Type B pancreatic cell (in vitro differentiated cells): ENCODE data around the gene TRIO. TPM values are rescaled to one million over a fixed set of nuclear protein-coding genes. Genes with fewer than 3 reads are reported as not detected.

Experiments
- DNase-seq: peaks from one replicate; pipeline ENCODE4 v3.0.0; 2021; ENCODE audit warnings: mixed read lengths; ENCODE audit not compliant: unreplicated experiment; ENCODE audit errors: extremely low spot score
- H3K27ac Mint-ChIP-seq: 2 replicates; pipeline ENCODE4 v1.8.0; 2021; ENCODE audit warnings: mild to moderate bottlenecking, mixed read lengths
- H3K27me3 Mint-ChIP-seq: 2 replicates; pipeline ENCODE4 v1.8.0; 2021; ENCODE audit warnings: mixed read lengths
- H3K36me3 Mint-ChIP-seq: 2 replicates; pipeline ENCODE4 v1.8.0; 2021; ENCODE audit warnings: mixed read lengths
- H3K4me1 Mint-ChIP-seq: one replicate; pipeline ENCODE4 v1.8.0; 2021; ENCODE audit warnings: mixed read lengths; ENCODE audit not compliant: unreplicated experiment
- H3K4me3 Mint-ChIP-seq: 2 replicates; pipeline ENCODE4 v1.8.0; 2021; ENCODE audit warnings: mild to moderate bottlenecking, mixed read lengths
- H3K9me3 Mint-ChIP-seq: 2 replicates; pipeline ENCODE4 v1.8.0; 2021; ENCODE audit warnings: mixed read lengths
- total RNA-seq: library from RNA; stranded (reverse); gene quantifications from 2 replicates; pipeline ENCODE4 v1.2.1, GENCODE V29; 2021; ENCODE audit warnings: low replicate concordance
- TF ChIP-seq, protein P1 (sequence below): fragments of 200-600 bp; sonication (generic); conservative IDR thresholded peaks from 2 replicates; pipeline ENCODE4 v1.5.0; 2021; ENCODE audit warnings: antibody characterized with exemption, mild to moderate bottlenecking

Gene TRIO
- total RNA-seq, 1 donor from 2014 or later = 145 TPM

DNA sequence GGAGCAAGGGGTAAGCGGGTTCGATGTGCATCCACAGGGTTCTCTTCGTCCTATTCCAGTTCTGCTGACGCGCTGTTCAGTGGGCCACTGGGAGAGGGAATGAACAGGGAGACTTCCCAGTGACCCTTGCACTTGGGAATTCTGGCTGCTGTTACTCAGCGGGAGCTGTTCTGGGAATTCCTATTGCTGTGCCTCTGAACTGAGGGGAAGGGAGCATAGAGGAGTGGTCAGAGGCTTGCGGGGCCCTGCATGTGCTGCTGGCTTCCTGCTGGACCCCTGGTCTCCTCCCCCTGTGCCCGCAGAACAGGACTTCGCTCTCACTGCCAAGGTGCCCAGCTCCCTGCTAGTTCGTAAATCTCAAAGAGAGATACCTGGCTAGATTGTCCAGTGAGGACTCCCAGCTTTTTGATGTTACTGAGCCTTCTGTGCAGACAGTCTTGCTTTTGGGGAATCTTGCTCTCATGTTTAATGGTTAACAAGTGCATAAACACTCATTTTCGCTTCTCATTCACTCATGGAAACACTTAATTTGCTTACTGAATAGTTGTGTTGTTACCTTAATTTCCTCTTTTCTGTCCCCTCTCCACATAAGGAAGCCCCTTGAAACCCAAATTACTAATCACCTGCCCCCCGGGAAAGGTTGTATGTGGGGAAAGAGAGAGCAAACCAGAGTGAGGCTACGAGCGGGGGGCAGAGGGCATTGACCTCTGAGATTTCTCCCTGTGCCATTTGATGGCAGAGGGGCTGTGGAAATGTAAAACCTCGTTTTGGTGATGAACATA is 5.9 kb downstream of the TRIO start:
- no peaks in the 10 kb centered on the region for H3K27me3 Mint-ChIP-seq
- H3K4me1 Mint-ChIP-seq = peaks cover 77% of the 10 kb centered on the region
- H3K9me3 Mint-ChIP-seq = no peaks in the 10 kb centered on the region
- TF ChIP-seq, protein P1, sequence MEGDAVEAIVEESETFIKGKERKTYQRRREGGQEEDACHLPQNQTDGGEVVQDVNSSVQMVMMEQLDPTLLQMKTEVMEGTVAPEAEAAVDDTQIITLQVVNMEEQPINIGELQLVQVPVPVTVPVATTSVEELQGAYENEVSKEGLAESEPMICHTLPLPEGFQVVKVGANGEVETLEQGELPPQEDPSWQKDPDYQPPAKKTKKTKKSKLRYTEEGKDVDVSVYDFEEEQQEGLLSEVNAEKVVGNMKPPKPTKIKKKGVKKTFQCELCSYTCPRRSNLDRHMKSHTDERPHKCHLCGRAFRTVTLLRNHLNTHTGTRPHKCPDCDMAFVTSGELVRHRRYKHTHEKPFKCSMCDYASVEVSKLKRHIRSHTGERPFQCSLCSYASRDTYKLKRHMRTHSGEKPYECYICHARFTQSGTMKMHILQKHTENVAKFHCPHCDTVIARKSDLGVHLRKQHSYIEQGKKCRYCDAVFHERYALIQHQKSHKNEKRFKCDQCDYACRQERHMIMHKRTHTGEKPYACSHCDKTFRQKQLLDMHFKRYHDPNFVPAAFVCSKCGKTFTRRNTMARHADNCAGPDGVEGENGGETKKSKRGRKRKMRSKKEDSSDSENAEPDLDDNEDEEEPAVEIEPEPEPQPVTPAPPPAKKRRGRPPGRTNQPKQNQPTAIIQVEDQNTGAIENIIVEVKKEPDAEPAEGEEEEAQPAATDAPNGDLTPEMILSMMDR = no peak
- no peak for DNase-seq
- no peaks in the 10 kb centered on the region for H3K36me3 Mint-ChIP-seq
- H3K4me3 Mint-ChIP-seq = peak overlapping the region; percentile 40
- peak overlapping the region; percentile 12 for H3K27ac Mint-ChIP-seq

GRCh38 chr5:14149672-14150274 is 6.6 kb downstream of the TRIO start:
- H3K36me3 Mint-ChIP-seq = no peaks in the 10 kb centered on the region
- peak overlapping the region; percentile 40 for H3K4me3 Mint-ChIP-seq
- TF ChIP-seq, protein P1 = no peak
- H3K9me3 Mint-ChIP-seq = no peaks in the 10 kb centered on the region
- peaks cover 84% of the 10 kb centered on the region for H3K4me1 Mint-ChIP-seq
- DNase-seq = no peak
- H3K27me3 Mint-ChIP-seq = no peaks in the 10 kb centered on the region
- H3K27ac Mint-ChIP-seq = peak overlapping the region; percentile 12

- Mint-ChIP-seq H3K27ac (no peak overlapping the region), H3K4me3 (no peak overlapping the region), H3K36me3 (no peaks in the 10 kb centered on the region), H3K27me3 (no peaks in the 10 kb centered on the region), H3K4me1 (peaks cover 71% of the 10 kb centered on the region), H3K9me3 (no peaks in the 10 kb centered on the region)
- DNase-seq = no peak
- TF ChIP-seq, protein P1 = no peak
Measured at GRCh38 chr5:14151416-14151815, 8.3 kb downstream of the TRIO start.

DNA sequence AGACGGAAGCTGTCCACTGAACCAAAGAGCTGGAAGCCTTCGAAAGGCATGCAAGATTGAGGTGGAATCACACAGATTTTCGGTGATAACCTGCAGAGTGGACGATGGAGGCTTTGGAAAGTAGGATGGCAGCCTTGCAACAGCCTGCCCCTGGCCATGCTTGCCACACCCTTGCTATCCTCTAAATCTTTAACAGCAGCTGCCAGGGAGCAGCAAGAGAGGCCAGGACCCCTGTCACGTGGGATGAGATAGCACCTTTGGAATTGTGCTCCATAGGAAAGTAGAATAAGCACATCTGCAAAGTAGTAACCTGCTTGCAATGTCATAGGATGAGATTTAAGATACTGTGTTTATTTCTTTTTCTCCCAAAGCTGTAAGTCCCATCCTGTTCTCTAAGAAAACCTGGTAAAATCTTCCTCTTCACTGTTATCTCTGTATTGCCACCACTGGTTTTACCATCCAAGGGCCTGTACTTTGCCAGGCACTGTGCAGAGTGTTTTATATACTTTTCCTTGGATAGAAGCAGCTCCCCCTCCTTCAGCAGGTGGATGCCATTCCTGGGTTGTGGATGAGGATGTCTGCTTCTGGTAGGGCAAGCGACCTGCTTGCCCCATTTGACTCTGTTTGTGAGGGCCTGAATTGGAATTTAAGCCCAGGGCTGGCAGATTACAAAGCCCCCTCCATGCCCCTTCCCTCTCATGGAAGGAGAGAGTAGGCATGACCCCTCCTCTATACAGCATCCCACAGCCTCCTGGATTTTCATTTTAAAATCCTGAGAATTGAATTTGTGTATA is 10.1 kb downstream of the TRIO start:
- no peak overlapping the region for H3K4me3 Mint-ChIP-seq
- DNase-seq = no peak
- no peaks in the 10 kb centered on the region for H3K9me3 Mint-ChIP-seq
- H3K4me1 Mint-ChIP-seq = peaks cover 55% of the 10 kb centered on the region
- H3K36me3 Mint-ChIP-seq = no peaks in the 10 kb centered on the region
- H3K27me3 Mint-ChIP-seq = no peaks in the 10 kb centered on the region
- TF ChIP-seq, protein P1 = no peak
- no peak overlapping the region for H3K27ac Mint-ChIP-seq

DNA sequence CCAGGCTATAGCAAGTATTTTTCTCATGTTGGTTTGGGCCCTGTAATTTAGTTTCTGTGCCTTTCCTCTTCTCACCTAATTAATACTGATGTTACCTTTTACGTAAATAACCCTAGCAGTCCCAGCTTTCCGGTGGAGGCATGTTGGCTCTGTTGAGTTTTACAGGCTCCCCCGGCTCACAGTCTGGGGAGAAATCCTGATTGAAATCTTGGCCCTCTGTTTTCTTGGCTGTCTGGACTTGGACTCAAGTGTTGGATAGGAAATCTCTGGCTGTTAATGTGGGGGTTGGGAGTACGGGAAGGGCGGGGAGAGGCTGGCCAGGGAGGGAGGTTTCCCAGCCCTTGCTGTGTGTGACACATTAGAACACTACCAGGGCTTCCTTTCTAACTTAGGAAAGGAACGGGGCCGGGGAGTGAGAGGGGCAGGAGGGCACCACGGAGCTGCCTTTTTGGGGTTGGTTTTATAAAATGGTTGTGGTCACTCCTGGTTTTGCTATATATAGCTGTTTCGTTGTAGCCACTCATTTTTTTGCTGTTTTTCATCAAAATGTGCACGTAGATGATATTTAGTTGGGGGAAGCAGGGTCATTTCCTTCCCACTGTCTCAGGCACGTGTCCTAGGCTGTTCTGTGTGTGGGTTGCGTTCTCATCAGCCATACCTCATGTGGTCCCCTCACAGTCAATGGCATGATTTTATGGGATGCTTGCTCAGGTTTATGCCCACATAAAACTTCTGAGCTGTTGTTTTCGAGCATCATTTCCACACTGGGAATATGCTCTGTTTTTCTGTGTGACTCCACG is 11.0 kb downstream of the TRIO start:
- Mint-ChIP-seq H3K9me3 (no peaks in the 10 kb centered on the region), H3K4me3 (peak overlapping the region; percentile 51), H3K27me3 (no peaks in the 10 kb centered on the region), H3K27ac (peak overlapping the region; percentile 27), H3K36me3 (no peaks in the 10 kb centered on the region), H3K4me1 (peaks cover 47% of the 10 kb centered on the region)
- TF ChIP-seq, protein P1 = no peak
- DNase-seq = no peak
